ENCODE data around the gene FLCN. TPM values are rescaled to one million over a fixed set of nuclear protein-coding genes. Genes with fewer than 3 reads are reported as not detected.

The FLCN gene
- total RNA-seq, 1 experiment from 2014 or later = 25.6 TPM

DNA sequence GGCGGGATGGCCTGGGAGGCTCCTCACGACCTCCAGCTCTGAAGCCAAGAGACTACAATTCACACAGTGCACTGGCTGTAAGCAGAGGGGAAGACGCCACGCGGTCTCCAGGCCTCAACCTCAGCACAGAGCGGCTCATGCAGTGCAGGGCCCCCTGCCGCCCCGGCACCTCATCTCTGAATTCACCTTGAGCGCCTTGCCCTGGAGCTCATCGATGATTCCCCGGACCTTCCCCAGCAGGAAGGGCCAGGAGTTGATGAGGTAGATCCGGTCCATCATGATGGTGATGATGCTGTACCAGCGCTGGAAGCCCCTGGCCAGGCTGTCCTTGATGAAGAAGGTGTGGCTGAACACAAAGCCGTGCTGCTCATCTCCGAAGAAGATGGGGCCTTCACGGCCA is 13.2 kb downstream of the FLCN start:
- no peak overlapping the region for H3K27ac Mint-ChIP-seq (ENCODE audit: low read depth, unreplicated experiment)
- peaks cover 95% of the 10 kb centered on the region for H3K36me3 Mint-ChIP-seq (ENCODE audit: insufficient read depth, unreplicated experiment)
- TF ChIP-seq, protein P1, sequence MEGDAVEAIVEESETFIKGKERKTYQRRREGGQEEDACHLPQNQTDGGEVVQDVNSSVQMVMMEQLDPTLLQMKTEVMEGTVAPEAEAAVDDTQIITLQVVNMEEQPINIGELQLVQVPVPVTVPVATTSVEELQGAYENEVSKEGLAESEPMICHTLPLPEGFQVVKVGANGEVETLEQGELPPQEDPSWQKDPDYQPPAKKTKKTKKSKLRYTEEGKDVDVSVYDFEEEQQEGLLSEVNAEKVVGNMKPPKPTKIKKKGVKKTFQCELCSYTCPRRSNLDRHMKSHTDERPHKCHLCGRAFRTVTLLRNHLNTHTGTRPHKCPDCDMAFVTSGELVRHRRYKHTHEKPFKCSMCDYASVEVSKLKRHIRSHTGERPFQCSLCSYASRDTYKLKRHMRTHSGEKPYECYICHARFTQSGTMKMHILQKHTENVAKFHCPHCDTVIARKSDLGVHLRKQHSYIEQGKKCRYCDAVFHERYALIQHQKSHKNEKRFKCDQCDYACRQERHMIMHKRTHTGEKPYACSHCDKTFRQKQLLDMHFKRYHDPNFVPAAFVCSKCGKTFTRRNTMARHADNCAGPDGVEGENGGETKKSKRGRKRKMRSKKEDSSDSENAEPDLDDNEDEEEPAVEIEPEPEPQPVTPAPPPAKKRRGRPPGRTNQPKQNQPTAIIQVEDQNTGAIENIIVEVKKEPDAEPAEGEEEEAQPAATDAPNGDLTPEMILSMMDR (IDR thresholded peaks at IDR 0.05; ENCODE audit: unreplicated experiment) = no peak
- no TSS peak for BruUV-seq (replicated peaks)
- H3K4me1 Mint-ChIP-seq (ENCODE audit: insufficient read depth, unreplicated experiment) = no peaks in the 10 kb centered on the region
- no peaks in the 10 kb centered on the region for H3K9me3 Mint-ChIP-seq (ENCODE audit: unreplicated experiment)
- H3K4me3 Mint-ChIP-seq (ENCODE audit: unreplicated experiment) = no peak overlapping the region
- ChIA-PET POLR2A (interaction anchor here (1.8 kb wide), 1 partner anchor 13 kb away, joined by 8 read pairs; the partner anchor contains the start of gene FLCN), CTCF (no interaction called here)
- no peaks in the 10 kb centered on the region for H3K27me3 Mint-ChIP-seq (ENCODE audit: insufficient read depth, unreplicated experiment)
- intact Hi-C loops (cut with micrococcal nuclease) = no loop called here
- DNase-seq (ENCODE audit: unreplicated experiment) = no peak

DNA sequence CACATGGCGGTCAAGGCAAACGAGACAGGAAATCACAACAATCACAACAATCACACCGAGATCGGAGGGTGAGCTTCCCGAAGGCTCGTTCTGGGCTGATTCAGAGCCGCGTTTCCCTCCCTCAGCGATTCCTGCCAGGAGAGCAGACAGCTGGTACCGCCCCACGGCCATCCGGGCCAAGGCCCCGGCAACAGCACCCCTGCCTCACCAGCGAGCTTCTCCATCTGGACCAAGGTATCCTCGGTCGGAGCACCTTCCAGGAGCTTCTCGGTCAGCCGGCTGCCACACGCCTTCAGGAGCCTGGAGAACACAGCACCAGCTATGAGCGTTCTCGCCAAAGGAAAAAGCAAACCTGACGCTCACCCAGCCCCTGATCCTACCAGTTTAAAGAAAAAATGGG is 15.6 kb downstream of the FLCN start:
- H3K27ac Mint-ChIP-seq (ENCODE audit: low read depth, unreplicated experiment) = no peak overlapping the region
- no peaks in the 10 kb centered on the region for H3K27me3 Mint-ChIP-seq (ENCODE audit: insufficient read depth, unreplicated experiment)
- intact Hi-C loops (cut with micrococcal nuclease) = no loop called here
- H3K9me3 Mint-ChIP-seq (ENCODE audit: unreplicated experiment) = no peaks in the 10 kb centered on the region
- CTCF ChIA-PET = no interaction called here
- H3K36me3 Mint-ChIP-seq (ENCODE audit: insufficient read depth, unreplicated experiment) = peaks cover 93% of the 10 kb centered on the region
- no TSS peak for BruUV-seq (replicated peaks)
- no peak for DNase-seq (ENCODE audit: unreplicated experiment)
- H3K4me1 Mint-ChIP-seq (ENCODE audit: insufficient read depth, unreplicated experiment) = no peaks in the 10 kb centered on the region
- TF ChIP-seq, protein P1 (IDR thresholded peaks at IDR 0.05; ENCODE audit: unreplicated experiment) = no peak
- H3K4me3 Mint-ChIP-seq (ENCODE audit: unreplicated experiment) = no peak overlapping the region
- POLR2A ChIA-PET = interaction anchor here (0.9 kb wide), 1 partner anchor 16 kb away, joined by 3 read pairs; the partner anchor contains the start of gene FLCN

GRCh38 chr17:17220529-17220928 is 16.4 kb downstream of the FLCN start:
- no peak overlapping the region for H3K4me3 Mint-ChIP-seq (ENCODE audit: unreplicated experiment)
- H3K9me3 Mint-ChIP-seq (ENCODE audit: unreplicated experiment) = no peaks in the 10 kb centered on the region
- BruUV-seq (replicated peaks) = no TSS peak
- CTCF ChIA-PET = interaction anchor here (0.6 kb wide), 3 partner anchors 79 to 187 kb away, joined by 3 to 4 read pairs (median 3); no protein-coding TSS in a partner anchor
- DNase-seq (ENCODE audit: unreplicated experiment) = no peak
- no peaks in the 10 kb centered on the region for H3K4me1 Mint-ChIP-seq (ENCODE audit: insufficient read depth, unreplicated experiment)
- POLR2A ChIA-PET = interaction anchor here (0.9 kb wide), 1 partner anchor 17 kb away, joined by 3 read pairs; the partner anchor contains the start of gene FLCN
- peaks cover 92% of the 10 kb centered on the region for H3K36me3 Mint-ChIP-seq (ENCODE audit: insufficient read depth, unreplicated experiment)
- TF ChIP-seq, protein P1 (IDR thresholded peaks at IDR 0.05; ENCODE audit: unreplicated experiment) = no peak
- intact Hi-C loops (cut with micrococcal nuclease) = no loop called here
- H3K27me3 Mint-ChIP-seq (ENCODE audit: insufficient read depth, unreplicated experiment) = no peaks in the 10 kb centered on the region
- no peak overlapping the region for H3K27ac Mint-ChIP-seq (ENCODE audit: low read depth, unreplicated experiment)

DNA sequence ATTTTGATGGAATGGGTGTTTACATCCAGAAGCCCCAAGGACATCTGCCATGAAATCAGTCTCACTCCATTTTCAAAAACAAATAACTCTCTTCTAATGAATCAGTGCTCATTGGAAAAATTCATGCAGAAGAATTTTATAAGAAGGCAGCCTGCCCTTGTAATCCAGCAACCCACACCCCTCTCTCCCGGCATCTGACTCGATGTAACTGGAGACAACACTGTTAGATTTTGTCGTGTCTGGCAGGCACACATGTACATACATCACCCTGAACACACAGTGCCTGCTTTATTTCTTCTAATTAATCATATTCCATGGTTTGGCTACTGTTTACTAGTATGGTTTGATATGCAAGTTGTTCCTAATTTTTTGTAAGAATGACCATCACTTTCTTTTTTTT is 19.0 kb downstream of the FLCN start:
- no peaks in the 10 kb centered on the region for H3K9me3 Mint-ChIP-seq (ENCODE audit: unreplicated experiment)
- no TSS peak for BruUV-seq (replicated peaks)

More for the DNA sequence above, 19.0 kb downstream of the FLCN start:
- Mint-ChIP-seq H3K36me3 (ENCODE audit: insufficient read depth, unreplicated experiment) (peaks cover 96% of the 10 kb centered on the region), H3K27me3 (ENCODE audit: insufficient read depth, unreplicated experiment) (no peaks in the 10 kb centered on the region), H3K4me1 (ENCODE audit: insufficient read depth, unreplicated experiment) (no peaks in the 10 kb centered on the region), H3K4me3 (ENCODE audit: unreplicated experiment) (no peak overlapping the region), H3K27ac (ENCODE audit: low read depth, unreplicated experiment) (no peak overlapping the region)
- intact Hi-C loops (cut with micrococcal nuclease) = no loop called here
- CTCF ChIA-PET = no interaction called here
- TF ChIP-seq, protein P1 (IDR thresholded peaks at IDR 0.05; ENCODE audit: unreplicated experiment) = no peak
- POLR2A ChIA-PET = interaction anchor here (0.6 to 0.9 kb wide), 2 partner anchors 13 to 63 kb away, joined by 3 read pairs; no protein-coding TSS in a partner anchor
- DNase-seq (ENCODE audit: unreplicated experiment) = no peak
